IMR-90 (cell line): Measurements from ENCODE around the gene ANP32B. TPM values are rescaled to one million over a fixed set of nuclear protein-coding genes. Genes with fewer than 3 reads are reported as not detected.

Source experiments
- ATAC-seq: fragments of 200-7000 bp; cut with Tn5 transposase; 2 replicates; pipeline ENCODE4 v1.9.1; 2020; ENCODE audit warnings: low read depth, mild to moderate bottlenecking, moderate library complexity
- BruUV-seq: library from RNA; stranded (reverse); fragments of 400-500 nt; replicated peaks from 2 replicates; lab custom pipeline; 2021; lab: Mats Ljungman, UMichigan
- CTCF ChIA-PET: fragments of 300-600 bp; formaldehyde crosslinking; extraction: SDS; loops from one replicate; lab custom pipeline; 2021; ENCODE audit warnings: antibody characterized with exemption; lab: Yijun Ruan, JAX
- POLR2A ChIA-PET: fragments of 300-600 bp; sonication (Branson Sonifier 250); formaldehyde crosslinking; loops from one replicate; lab custom pipeline; 2022; ENCODE audit warnings: antibody characterized with exemption; ENCODE audit not compliant: unreplicated experiment; lab: Charles Lee
- DNase-seq: peaks from one replicate; pipeline ENCODE4 v3.0.0; 2013
- H2AFZ ChIP-seq: replicated peaks from 2 replicates; pipeline ENCODE3; 2013; ENCODE audit warnings: low read length, mild to moderate bottlenecking; ENCODE audit not compliant: poor library complexity
- H2AK5ac ChIP-seq: 2 replicates; pipeline ENCODE4 v1.6.1; 2013; ENCODE audit warnings: low read depth, low read length, inconsistent platforms
- H2AK9ac ChIP-seq: replicated peaks from 2 replicates; pipeline ENCODE3; 2013; ENCODE audit warnings: mild to moderate bottlenecking, low read depth, low read length, moderate library complexity; ENCODE audit not compliant: poor library complexity
- H2BK120ac ChIP-seq: 2 replicates; pipeline ENCODE4 v1.6.1; 2013; ENCODE audit warnings: low read depth, low read length, inconsistent platforms
- H2BK15ac ChIP-seq: 3 replicates; pipeline ENCODE4 v1.6.1; 2013; ENCODE audit warnings: low read depth, low read length, inconsistent platforms
- H2BK20ac ChIP-seq: 2 replicates; pipeline ENCODE4 v1.6.1; 2013; ENCODE audit warnings: low read depth, mild to moderate bottlenecking, inconsistent platforms, low read length, moderate library complexity
- H2BK5ac ChIP-seq: 2 replicates; pipeline ENCODE4 v1.6.1; 2013; ENCODE audit warnings: mild to moderate bottlenecking, low read depth, low read length, inconsistent platforms; ENCODE audit not compliant: poor library complexity, severe bottlenecking
- H3K14ac ChIP-seq: replicated peaks from 2 replicates; pipeline ENCODE4 v1.6.1; 2013; ENCODE audit warnings: low read depth, low read length, inconsistent platforms
- H3K18ac ChIP-seq: 2 replicates; pipeline ENCODE4 v1.6.1; 2013; ENCODE audit warnings: low read depth, low read length, control low read depth
- H3K23ac ChIP-seq: 2 replicates; pipeline ENCODE4 v1.6.1; 2013; ENCODE audit warnings: low read depth, low read length, inconsistent platforms
- H3K27ac ChIP-seq: 2 replicates; pipeline ENCODE4 v1.5.1; 2013; ENCODE audit warnings: mild to moderate bottlenecking, control low read depth, low read length; ENCODE audit not compliant: insufficient read depth
- H3K27me3 ChIP-seq: 2 replicates; pipeline ENCODE4 v1.6.1; 2013; ENCODE audit warnings: low read length; ENCODE audit not compliant: control insufficient read depth, insufficient read depth
- H3K36me3 ChIP-seq: 2 replicates; pipeline ENCODE4 v1.6.1; 2013; ENCODE audit warnings: low read length, mixed read lengths; ENCODE audit not compliant: control insufficient read depth, insufficient read depth
- H3K4ac ChIP-seq: 2 replicates; pipeline ENCODE4 v1.6.1; 2013; ENCODE audit warnings: low read depth, low read length, inconsistent platforms
- H3K4me1 ChIP-seq: 2 replicates; pipeline ENCODE4 v1.6.1; 2013; ENCODE audit warnings: low read length, mixed read lengths; ENCODE audit not compliant: control insufficient read depth, insufficient read depth
- H3K4me2 ChIP-seq: 2 replicates; pipeline ENCODE4 v1.6.1; 2013; ENCODE audit warnings: low read depth, mild to moderate bottlenecking, control low read depth, low read length, moderate library complexity
- H3K4me3 ChIP-seq: 2 replicates; pipeline ENCODE4 v1.5.1; 2013; ENCODE audit warnings: low read depth, mild to moderate bottlenecking, control low read depth, low read length, moderate library complexity; ENCODE audit not compliant: insufficient read depth
- H3K56ac ChIP-seq: 2 replicates; pipeline ENCODE4 v1.6.1; 2013; ENCODE audit warnings: low read length, inconsistent platforms; ENCODE audit not compliant: insufficient read depth; ENCODE audit errors: extremely low read depth
- H3K79me1 ChIP-seq, 2 experiments: 2 replicates each; pipeline ENCODE4 v1.6.1; 2013; ENCODE audit warnings: low read length in 2 of 2, inconsistent platforms in 1 of 2, low read depth in 1 of 2
- H3K9ac ChIP-seq: 2 replicates; pipeline ENCODE4 v1.6.1; 2013; ENCODE audit warnings: low read depth, low read length, control low read depth
- H3K9me1 ChIP-seq: 2 replicates; pipeline ENCODE4 v1.6.1; 2013; ENCODE audit warnings: low read length, inconsistent platforms; ENCODE audit not compliant: insufficient read depth
- H3K9me3 ChIP-seq: 2 replicates; pipeline ENCODE4 v1.6.1; 2013; ENCODE audit warnings: low read length; ENCODE audit not compliant: control insufficient read depth, insufficient read depth
- H4K20me1 ChIP-seq: 2 replicates; pipeline ENCODE4 v1.6.1; 2013; ENCODE audit warnings: low read length, inconsistent platforms; ENCODE audit not compliant: insufficient read depth
- H4K5ac ChIP-seq: 2 replicates; pipeline ENCODE4 v1.6.1; 2013; ENCODE audit warnings: mild to moderate bottlenecking, low read depth, low read length, control low read depth
- H4K8ac ChIP-seq, 2 experiments: 2 replicates each; pipeline ENCODE4 v1.6.1; 2013; ENCODE audit warnings: low read depth in 2 of 2, low read length in 2 of 2, control low read depth in 1 of 2, inconsistent platforms in 1 of 2
- H4K91ac ChIP-seq: 2 replicates; pipeline ENCODE4 v1.6.1; 2013; ENCODE audit warnings: low read depth, low read length, inconsistent platforms; ENCODE audit not compliant: insufficient read depth
- CEBPB ChIP-seq: IDR thresholded peaks from 2 replicates; pipeline ENCODE4 v1.6.1; 2012; ENCODE audit warnings: low read depth, low read length, improper control_type of control experiment
- CHD1 ChIP-seq: IDR thresholded peaks from 2 replicates; pipeline ENCODE4 v1.6.1; 2012; ENCODE audit warnings: low read depth, low read length, improper control_type of control experiment
- POLR2A ChIP-seq: IDR thresholded peaks from 2 replicates; pipeline ENCODE4 v1.6.1; 2012; ENCODE audit warnings: mild to moderate bottlenecking, low read depth, low read length
- RAD21 ChIP-seq: IDR thresholded peaks from 2 replicates; pipeline ENCODE4 v1.6.1; 2012; ENCODE audit warnings: low read length, improper control_type of control experiment
- RFX5 ChIP-seq: IDR thresholded peaks from 2 replicates; pipeline ENCODE4 v1.8.0; 2012; ENCODE audit warnings: low read depth, mild to moderate bottlenecking, low read length, moderate library complexity
- SMC3 ChIP-seq: fragments of 150-350 bp; IDR thresholded peaks from 2 replicates; pipeline ENCODE4 v1.6.1; 2016; ENCODE audit warnings: low read depth, mild to moderate bottlenecking, antibody characterized with exemption, low read length, moderate library complexity
- WGBS, 2 experiments: methylation state at CpG; one replicate each; pipeline versions ENCODE4 v1.1.5 to v1.1.7; 2013; ENCODE audit warnings: missing lambda C conversion rate in 2 of 2; ENCODE audit not compliant: insufficient read length in 1 of 2; ENCODE audit errors: extremely low coverage in 2 of 2; 5-methylcytosine and 5-hydroxymethylcytosine counted together
- dilution Hi-C: fragments of 300-500 bp; cut with HindIII; formaldehyde crosslinking; loops from one replicate; pipeline ENCODE4 v1.14.3; 2018; ENCODE audit warnings: low sequenced_read_pairs; ENCODE audit not compliant: unreplicated experiment
- in situ Hi-C: fragments of 300-500 bp; cut with MboI; formaldehyde crosslinking; loops from 3 replicates; pipeline ENCODE4 v1.14.3; 2019; ENCODE audit warnings: low sequenced_read_pairs, inconsistent platforms, mixed read lengths
- intact Hi-C: fragments of 100-400 bp; cut with micrococcal nuclease; formaldehyde crosslinking; loops from 2 replicates; pipeline ENCODE4 v1.10.0; 2022
- polyA plus RNA-seq, 3 experiments: library from polyadenylated mRNA; depleted of rRNA; stranded (reverse); fragments of >200 nt; gene quantifications; 2 replicates each; pipeline ENCODE4 v1.2.3, GENCODE V29; 2012; ENCODE audit warnings: low replicate concordance in 1 of 3
- total RNA-seq: library from RNA; depleted of rRNA; stranded (reverse); fragments of >200 nt; gene quantifications from 2 replicates; pipeline ENCODE4 v1.2.3, GENCODE V29; 2012
- TF ChIP-seq, protein P1 (sequence below): conservative IDR thresholded peaks from 2 replicates; pipeline ENCODE4 v1.5.1; 2012; ENCODE audit warnings: mild to moderate bottlenecking, low read depth, low read length, improper control_type of control experiment

Gene ANP32B
- total and polyA plus RNA-seq, 2 of the 4 experiments (the other 2 are of a cell fraction): 3.9 to 46.8 TPM

DNA sequence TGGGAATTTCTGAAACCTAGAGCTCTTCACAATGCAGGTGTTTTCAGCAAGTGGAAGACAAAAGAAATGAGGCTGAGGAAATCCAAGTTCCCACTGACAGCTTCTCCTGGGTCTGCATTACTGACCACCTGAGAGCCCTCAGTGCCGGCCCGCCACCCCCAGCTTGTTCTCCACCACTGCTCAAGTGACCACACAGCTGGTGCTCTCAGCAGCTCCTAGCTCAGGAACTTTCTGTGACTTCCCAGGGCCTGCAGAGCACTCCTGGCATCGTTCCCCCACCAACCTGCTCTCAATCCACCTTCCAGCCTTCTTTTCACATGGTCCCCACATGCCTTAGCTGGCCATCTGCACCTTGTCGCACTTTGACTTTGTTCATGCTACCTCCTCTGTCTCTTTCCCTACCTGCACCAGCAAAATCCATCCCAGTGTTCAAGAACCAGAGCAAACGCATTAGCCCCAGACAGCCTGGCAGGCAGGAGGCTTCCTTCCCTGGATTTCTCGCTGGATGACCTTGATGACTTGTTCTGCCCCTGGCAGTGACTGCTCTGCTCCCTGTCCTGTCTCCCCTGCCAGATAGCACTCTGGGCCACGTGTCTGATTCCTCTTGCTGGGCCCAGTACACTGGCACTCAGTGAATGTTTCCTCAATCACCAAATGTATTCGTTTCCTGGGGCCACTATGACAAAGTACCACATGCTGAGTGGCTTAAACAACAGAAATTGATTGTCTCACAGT, 38.3 kb downstream of the ANP32B start:
- H3K23ac ChIP-seq: no peak overlapping the region
- in situ Hi-C loops: no loop called here

More for the DNA sequence above, 38.3 kb downstream of the ANP32B start:
- Histone ChIP-seq H3K18ac (no peak overlapping the region), H3K4me2 (no peak overlapping the region), H3K9ac (no peak overlapping the region), H3K4me3 (no peak overlapping the region), H3K4me1 (peaks cover 2% of the 10 kb centered on the region; the same call in 1 of the 2 replicates), H4K8ac (no peak overlapping the region; a peak in 1 of 4 replicates), H2AK9ac (no peak overlapping the region), H3K14ac (no peak overlapping the region), H3K27ac (no peak overlapping the region), H2BK20ac (no peak overlapping the region), H2BK120ac (no peak overlapping the region), H3K56ac (no peak overlapping the region), H4K20me1 (no peaks in the 10 kb centered on the region), H3K79me1 (peaks cover 3 to 4% of the 10 kb centered on the region in 2 experiments; a peak in 1 of 4 replicates), H4K5ac (no peak overlapping the region), H3K9me1 (peaks cover 14% of the 10 kb centered on the region), H2BK15ac (no peak overlapping the region), H3K36me3 (peaks cover 25% of the 10 kb centered on the region), H3K4ac (no peak overlapping the region), H4K91ac (no peak overlapping the region), H2AK5ac (peak overlapping the region; percentile 35; the same call in 1 of the 2 replicates), H3K9me3 (no peaks in the 10 kb centered on the region), H2AFZ (no peak overlapping the region), H3K27me3 (no peaks in the 10 kb centered on the region), H2BK5ac (no peak overlapping the region)
- no peak for TF ChIP-seq CEBPB
- TF ChIP-seq SMC3: no peak
- TF ChIP-seq RAD21: no peak
- no peak for TF ChIP-seq CHD1
- no peak for TF ChIP-seq RFX5
- TF ChIP-seq, protein P1, sequence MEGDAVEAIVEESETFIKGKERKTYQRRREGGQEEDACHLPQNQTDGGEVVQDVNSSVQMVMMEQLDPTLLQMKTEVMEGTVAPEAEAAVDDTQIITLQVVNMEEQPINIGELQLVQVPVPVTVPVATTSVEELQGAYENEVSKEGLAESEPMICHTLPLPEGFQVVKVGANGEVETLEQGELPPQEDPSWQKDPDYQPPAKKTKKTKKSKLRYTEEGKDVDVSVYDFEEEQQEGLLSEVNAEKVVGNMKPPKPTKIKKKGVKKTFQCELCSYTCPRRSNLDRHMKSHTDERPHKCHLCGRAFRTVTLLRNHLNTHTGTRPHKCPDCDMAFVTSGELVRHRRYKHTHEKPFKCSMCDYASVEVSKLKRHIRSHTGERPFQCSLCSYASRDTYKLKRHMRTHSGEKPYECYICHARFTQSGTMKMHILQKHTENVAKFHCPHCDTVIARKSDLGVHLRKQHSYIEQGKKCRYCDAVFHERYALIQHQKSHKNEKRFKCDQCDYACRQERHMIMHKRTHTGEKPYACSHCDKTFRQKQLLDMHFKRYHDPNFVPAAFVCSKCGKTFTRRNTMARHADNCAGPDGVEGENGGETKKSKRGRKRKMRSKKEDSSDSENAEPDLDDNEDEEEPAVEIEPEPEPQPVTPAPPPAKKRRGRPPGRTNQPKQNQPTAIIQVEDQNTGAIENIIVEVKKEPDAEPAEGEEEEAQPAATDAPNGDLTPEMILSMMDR: no peak
- no peak for TF ChIP-seq POLR2A
- ChIA-PET POLR2A (no interaction called here), CTCF (interaction anchor here (0.6 to 0.7 kb wide), 2 partner anchors 10 to 1470 kb away, joined by 3 to 4 read pairs; no protein-coding TSS in a partner anchor)
- dilution Hi-C loops: no loop called here
- ATAC-seq (no peak), DNase-seq (no peak)
- intact Hi-C loops: no loop called here
- BruUV-seq: no TSS peak
- 87% methylated on average over 7 of the region's 8 CpGs; no CpG with 5 or more reads in 1 of the 2 experiments for WGBS, 2 experiments
